H1 (cell line): ENCODE results near the gene XKR8. TPM values are rescaled to one million over a fixed set of nuclear protein-coding genes. Genes with fewer than 3 reads are reported as not detected.

Experiments used
- polyA plus RNA-seq, 7 experiments: library from polyadenylated mRNA; depleted of rRNA in 3 of 7; stranded (reverse) in 5 of 7; unstranded in 2 of 7; fragments of >200 nt in 5 of 7; fragments of 200-250 nt in 2 of 7; gene quantifications; 1 replicate in 5 of 7; 2 replicates in 1 of 7; 4 replicates in 1 of 7; pipeline versions ENCODE4 v1.2.1 to v1.2.3, GENCODE V29; 2011 to 2013; ENCODE audit warnings: missing spikeins in 2 of 7, mixed read lengths in 2 of 7
- total RNA-seq: library from RNA; stranded (reverse); fragmentation: NEBNext Ultra II Directional; extraction: Animal tissue kit (Norgen Biotek cat#: 25700); gene quantifications from 2 replicates; pipeline ENCODE4 v1.2.1, GENCODE V29; 2021

XKR8 gene
- total and polyA plus RNA-seq, 2 of the 8 experiments (the other 6 are each of a cell fraction or from before 2014, with no cell fraction given) = 14.2 to 16.3 TPM

Other genes with a start within 250 kb of the XKR8 start
- gene FAM76A, start 234.0 kb upstream of the XKR8 start, total RNA-seq = 12.8 and 16.2 TPM in 2 replicates
- 2.7 and 3.4 TPM in 2 replicates for gene FAM76A, start 234.0 kb upstream of the XKR8 start, polyA plus RNA-seq (2011; rRNA removed)
- gene STX12, start 186.8 kb upstream of the XKR8 start, total RNA-seq = 11.0 and 11.6 TPM in 2 replicates
- gene STX12, start 186.8 kb upstream of the XKR8 start, polyA plus RNA-seq (2011; rRNA removed) = 3.7 and 3.9 TPM in 2 replicates
- 50.5 and 51.8 TPM in 2 replicates for gene PPP1R8, start 129.2 kb upstream of the XKR8 start, total RNA-seq
- gene PPP1R8, start 129.2 kb upstream of the XKR8 start, polyA plus RNA-seq (2011; rRNA removed) = 33.4 and 37.1 TPM in 2 replicates
- 12.4 and 17.3 TPM in 2 replicates for gene THEMIS2, start 87.4 kb upstream of the XKR8 start, total RNA-seq
- gene THEMIS2, start 87.4 kb upstream of the XKR8 start, polyA plus RNA-seq (2011; rRNA removed) = 27.5 and 28.0 TPM in 2 replicates
- gene RPA2, start 45.4 kb upstream of the XKR8 start, total RNA-seq = 53.4 TPM in 2 replicates
- gene RPA2, start 45.4 kb upstream of the XKR8 start, polyA plus RNA-seq (2011; rRNA removed) = 35.7 and 56.3 TPM in 2 replicates
- gene SMPDL3B, start 25.0 kb upstream of the XKR8 start, total RNA-seq = 53.1 and 54.7 TPM in 2 replicates
- gene SMPDL3B, start 25.0 kb upstream of the XKR8 start, polyA plus RNA-seq (2011; rRNA removed) = 143 and 157 TPM in 2 replicates
- 33.9 and 34.2 TPM in 2 replicates for gene EYA3, start 128.6 kb downstream of the XKR8 start, total RNA-seq
- 7.9 and 15.0 TPM in 2 replicates for gene EYA3, start 128.6 kb downstream of the XKR8 start, polyA plus RNA-seq (2011; rRNA removed)
- 1.2 TPM in 2 replicates for gene PTAFR, start 216.7 kb downstream of the XKR8 start, total RNA-seq
- gene PTAFR, start 216.7 kb downstream of the XKR8 start, polyA plus RNA-seq (2011; rRNA removed) = 3.4 and 4.9 TPM in 2 replicates